Measurements from ENCODE around the gene PROCR.
"Not testable (repeated sequence)": the region's sequence is repeated elsewhere in the genome, so short reads cannot be mapped to it uniquely, and the experiment has no call there.

The PROCR gene

GRCh38 chr20:35165221-35166185 is 6.4 kb upstream of the PROCR start:
- no peak for DNase-seq

DNA sequence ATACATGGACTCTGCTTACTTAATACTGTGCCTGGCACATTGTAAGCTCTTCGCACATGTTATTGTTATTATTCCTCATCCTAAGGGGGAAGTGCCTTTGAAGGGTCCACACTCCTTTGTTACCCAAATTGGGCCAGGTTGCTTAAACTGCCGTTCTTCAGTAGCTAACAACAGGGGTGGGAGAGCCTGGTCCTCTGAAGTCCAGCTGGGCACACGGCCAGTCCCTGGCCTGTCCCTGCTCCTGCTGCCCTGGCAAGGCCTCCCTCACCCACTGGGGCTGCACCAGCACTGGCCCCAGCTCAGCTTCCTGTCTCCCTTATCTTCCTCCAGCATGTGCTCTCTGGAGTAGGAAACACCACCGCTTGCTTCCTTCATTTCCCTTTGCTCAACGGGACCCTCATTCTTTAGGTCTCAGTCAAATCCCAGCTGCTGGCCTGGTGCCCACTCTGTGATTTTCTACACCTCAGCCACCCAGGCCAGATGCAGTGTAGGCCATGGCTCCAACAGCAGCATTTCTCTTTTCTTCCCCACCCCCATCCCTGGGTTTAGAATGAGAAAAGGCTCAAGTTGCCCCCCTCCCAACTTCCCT is 5.5 kb upstream of the PROCR start:
- no peak for DNase-seq

DNA sequence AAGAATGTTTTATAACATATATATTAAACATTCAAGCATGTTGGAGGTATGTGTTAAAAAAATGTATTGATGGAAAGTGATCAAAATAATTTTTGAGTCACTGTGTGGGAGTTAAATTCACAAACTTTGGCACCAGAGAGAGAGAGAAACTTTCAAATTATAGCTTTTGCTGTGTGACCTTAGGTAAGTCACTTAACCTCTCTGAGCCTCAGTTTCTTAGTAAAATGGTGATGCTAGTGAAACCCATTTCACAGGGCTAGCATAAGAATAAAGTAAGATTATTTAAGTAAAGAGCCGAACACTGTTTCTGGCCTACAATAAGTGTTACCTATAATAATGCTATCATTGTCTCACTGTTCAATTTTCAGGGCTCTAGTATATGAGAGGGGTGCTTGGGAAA is 4.1 kb upstream of the PROCR start:
- no peak for DNase-seq

DNA sequence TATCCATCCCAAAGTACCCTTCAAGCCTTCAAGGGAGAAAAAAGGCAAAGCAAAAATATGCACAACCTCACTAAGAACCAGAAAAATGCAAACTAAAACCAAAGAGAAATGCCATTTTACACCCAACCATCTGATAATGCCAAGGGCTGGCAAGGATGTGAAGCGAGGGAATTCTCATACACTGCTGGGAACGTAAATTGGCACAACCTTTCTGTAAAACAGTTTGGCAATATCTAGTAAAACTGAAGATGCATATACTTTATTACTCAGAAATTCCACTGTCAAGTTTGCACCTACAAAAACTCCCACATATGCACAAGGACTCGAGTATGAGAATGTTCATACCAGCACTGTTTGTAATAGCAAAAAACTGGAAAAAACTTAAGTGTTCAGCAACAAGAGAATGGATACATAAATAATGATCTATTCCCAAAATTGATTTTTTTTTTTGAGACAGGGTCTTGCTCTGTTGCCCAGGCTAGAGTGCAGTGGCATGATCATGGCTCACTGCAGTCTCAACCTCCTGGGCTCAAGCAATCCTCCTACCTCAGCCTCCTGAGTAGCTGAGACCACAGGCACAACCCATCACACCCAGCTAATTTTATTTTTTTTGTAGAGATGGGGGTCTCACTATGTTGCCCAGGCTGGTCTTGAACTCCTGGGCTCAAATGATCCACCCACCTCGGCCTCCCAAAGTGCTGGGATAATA is 3.0 kb upstream of the PROCR start:
- not testable (repeated sequence) for DNase-seq

DNA sequence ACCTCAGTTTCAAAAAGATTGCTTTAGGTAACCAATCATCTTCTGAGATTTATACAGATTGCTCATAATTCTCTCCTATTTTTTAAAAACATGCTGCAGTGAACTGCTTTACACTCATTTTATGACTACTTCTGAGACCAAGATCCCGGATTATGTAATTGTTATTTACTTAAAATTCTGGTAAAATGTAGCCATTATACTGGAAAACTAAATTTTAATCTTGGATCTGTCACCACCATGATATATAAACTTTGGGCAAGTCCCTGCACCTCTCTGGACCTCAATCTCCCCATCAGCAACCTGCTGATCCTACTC is 477 bp upstream of the PROCR start:
- DNase-seq, result no peak

GRCh38 chr20:35172434-35172806 is 548 bp downstream of the PROCR start:
- DNase-seq, result no peak

- no peak for DNase-seq
These were observed 1.8 kb downstream of the PROCR start for GRCh38 chr20:35173576-35174192.

- no peak for DNase-seq
These were observed 2.8 kb downstream of the PROCR start for GRCh38 chr20:35174458-35175216.

- DNase-seq, result no peak
These were observed 4.3 kb downstream of the PROCR start for GRCh38 chr20:35176132-35176531.

- no peak for DNase-seq
These were observed 7.7 kb downstream of the PROCR start for GRCh38 chr20:35179292-35180212.

- DNase-seq, result no peak
These were observed 8.4 kb downstream of the PROCR start for GRCh38 chr20:35180266-35180665.

- no peak for DNase-seq
These were observed 9.9 kb downstream of the PROCR start for GRCh38 chr20:35181731-35182130.

DNA sequence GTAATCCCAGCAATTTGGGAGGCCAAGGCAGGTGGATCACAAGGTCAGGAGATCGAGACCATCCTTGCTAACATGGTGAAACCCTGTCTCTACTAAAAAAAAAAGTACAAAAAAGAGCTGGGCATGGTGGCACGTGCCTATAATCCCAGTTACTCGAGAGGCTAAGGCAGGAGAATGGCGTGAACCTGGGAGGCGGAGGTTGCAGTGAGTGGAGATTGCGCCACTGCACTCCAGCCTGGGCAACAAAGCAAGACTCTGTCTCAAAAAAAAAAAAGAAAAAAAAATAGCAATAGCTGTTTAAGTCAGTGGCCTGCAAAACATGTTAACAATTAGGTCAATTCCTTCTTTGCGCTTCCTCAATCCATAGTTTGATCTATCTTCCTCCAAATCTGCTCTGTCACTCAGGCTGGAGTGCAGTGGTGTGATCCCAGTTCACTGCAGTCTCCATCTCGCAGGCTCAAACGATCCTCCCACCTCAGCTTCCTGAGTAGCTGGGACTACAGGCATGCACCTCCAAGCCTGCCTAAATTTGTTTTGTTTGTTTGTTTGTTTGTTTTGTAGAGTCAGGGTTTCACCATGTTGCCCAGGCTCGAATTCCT is 14.9 kb downstream of the PROCR start:
- not testable (repeated sequence) for DNase-seq

DNA sequence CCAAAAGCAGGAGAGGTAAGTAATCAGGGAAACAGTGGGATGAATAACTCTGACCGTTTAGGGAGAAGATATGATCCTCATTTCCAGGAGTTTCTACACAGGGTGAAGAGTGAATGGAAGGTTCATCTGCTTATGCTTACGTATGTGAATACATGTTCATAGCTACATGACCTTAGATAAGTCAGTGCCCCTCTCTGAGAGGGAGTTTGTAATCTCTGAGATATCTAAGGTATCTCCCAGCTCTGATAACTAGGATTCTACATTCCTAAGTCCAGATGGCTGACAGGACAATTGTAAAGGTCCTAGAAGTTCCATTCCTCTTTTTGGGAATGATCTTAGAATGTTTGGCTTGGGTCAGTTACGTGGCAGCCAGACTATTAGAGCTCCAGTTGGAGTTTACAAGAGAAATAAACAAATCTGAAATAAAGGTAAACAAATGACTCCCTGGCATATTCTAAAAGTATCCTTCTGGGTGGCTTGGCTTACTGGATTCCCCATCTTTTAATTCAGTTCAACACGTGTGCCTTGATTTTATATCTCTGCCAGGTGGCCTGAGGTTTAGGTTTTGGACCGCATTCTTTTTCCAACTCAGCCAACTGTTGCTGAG is 15.8 kb downstream of the PROCR start:
- no peak for DNase-seq

DNA sequence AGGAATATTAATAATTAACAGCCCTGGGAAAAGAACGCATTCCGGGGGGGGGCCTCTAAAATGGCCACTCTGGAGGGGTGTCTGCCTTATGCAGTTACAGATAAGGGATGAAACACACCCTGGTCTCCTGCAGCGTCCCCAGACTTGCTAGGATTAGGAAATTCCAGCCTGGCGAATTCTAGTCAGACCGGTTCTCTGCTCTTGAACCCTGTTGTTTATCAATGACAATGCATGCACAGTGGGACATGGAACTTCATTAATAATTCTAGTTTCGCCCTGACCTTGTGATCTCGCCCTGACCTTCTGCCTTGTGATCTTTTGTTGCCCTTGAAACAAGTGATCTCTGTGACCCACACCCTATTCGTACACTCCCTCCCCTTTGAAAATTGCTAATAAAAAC is 17.4 kb downstream of the PROCR start:
- not testable (repeated sequence) for DNase-seq

DNA sequence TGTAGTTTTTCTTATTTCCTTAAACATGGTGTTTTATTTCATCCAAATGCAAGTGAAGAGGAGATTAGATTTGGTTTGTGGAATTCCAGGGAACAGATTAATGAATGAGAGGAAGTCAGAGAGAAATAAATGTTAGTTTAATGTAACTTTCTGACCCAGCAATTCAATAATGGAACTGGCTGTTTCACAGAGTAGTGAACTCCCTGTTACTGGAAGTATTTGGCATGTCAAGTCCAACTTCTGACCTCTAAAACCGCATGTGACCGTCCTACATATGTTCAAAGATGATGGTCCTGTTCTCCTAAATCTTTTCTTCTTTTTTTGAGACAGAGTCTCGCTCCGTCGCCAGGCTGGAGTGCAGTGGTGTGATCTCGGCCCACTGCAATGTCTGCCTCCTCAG is 18.7 kb downstream of the PROCR start:
- DNase-seq, result no peak

GRCh38 chr20:35191419-35192117 is 19.7 kb downstream of the PROCR start:
- DNase-seq, result no peak

DNA sequence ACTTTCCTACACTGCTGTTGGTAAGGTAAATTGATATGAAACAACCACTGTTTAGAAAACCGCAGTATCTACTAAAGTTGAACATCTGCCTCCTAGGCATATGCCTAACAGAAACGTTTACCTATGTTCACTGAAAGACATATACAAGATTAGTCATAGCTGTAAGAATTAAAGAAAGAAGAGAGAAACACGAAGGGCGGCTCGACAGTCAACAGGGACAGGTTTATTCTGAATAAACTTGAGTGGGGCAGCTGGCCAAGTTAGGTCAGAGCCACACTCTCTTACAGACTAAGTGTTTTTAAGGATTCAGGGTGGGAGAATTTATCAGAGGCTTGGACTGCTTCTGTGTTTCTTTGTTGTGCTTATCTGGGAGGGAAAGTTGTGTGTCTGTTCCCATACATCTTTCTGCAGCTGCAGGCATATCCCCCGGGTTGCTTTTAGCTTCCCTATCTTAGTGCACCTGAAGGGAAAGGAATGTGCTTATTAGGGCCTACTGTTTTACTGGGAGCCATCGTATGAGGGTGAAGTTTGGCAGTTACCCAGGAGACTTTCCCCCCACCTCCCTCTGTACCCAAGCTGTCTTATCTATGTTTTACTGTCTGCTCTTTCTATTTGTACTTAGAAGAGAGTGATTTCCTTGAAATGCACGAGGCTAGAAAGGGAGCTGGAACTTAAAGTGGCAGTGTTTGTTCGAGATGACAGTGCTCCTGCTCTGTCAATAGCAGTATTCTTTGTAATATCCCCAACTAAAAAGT is 20.4 kb downstream of the PROCR start:
- DNase-seq, result no peak

Measured in effector CD4-positive, alpha-beta T cell (primary cell).